GM19035 (cell line): ENCODE data around the gene TIMP4.

Source experiments
- ATAC-seq: cut with Tn5 transposase; IDR thresholded peaks from one replicate; pipeline ENCODE4 v1.9.1; 2021; ENCODE audit not compliant: unreplicated experiment

TIMP4 gene

DNA sequence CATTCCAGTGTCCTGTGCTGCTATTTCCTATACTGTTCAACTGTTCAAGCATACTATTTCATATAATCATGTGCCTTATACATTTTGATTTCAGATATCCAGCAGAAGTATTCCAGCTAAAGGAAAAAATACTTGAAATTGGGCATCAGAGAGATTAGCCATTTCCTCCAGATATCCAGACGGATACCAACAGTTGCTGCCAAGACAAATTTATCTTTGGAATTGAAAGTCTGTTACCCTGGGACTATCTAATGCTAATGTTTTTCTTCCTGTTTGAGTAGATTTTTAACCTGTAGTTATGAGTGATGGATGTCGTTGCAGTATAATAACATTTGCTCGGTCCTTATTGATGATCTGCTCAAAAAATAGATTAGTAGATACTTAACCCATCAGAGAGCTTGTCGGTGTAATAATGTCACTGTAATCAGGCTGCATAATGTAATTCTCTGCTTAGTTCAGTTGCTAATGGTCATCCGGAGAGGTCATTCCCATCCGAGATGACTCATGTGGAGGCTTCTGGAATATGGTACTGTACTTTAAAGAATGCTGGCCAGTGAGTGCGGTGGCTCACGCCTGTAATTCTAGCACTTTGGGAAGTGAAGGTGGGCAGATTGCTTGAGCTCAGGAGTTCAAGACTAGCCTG lies 51.5 kb downstream of the TIMP4 start:
- no peak for ATAC-seq
